PFSK-1 (cell line): Measurements from ENCODE around the gene FLT3. TPM values are rescaled to one million over a fixed set of nuclear protein-coding genes. Genes with fewer than 3 reads are reported as not detected.

Experiments
- FOXP2 ChIP-seq: optimal IDR thresholded peaks from 2 replicates; pipeline ENCODE3; 2011; ENCODE audit warnings: borderline replicate concordance, control low read depth, inconsistent platforms; ENCODE audit not compliant: insufficient read depth; ENCODE audit errors: extremely low read length, extremely low read depth
- POLR2AphosphoS5 ChIP-seq: IDR thresholded peaks from 2 replicates; pipeline ENCODE4 v1.6.1; 2012; ENCODE audit warnings: low read depth, mild to moderate bottlenecking, control low read depth, low read length, moderate library complexity
- REST ChIP-seq, 2 experiments: IDR thresholded peaks; 2 replicates each; pipeline versions ENCODE4 v1.6.1 to v1.8.0; 2011 to 2012; ENCODE audit warnings: low read depth in 2 of 2, low read length in 2 of 2, control low read depth in 1 of 2, inconsistent platforms in 1 of 2, mild to moderate bottlenecking in 1 of 2, moderate library complexity in 1 of 2; ENCODE audit not compliant: insufficient read depth in 1 of 2
- SIN3A ChIP-seq: IDR thresholded peaks from 2 replicates; pipeline ENCODE4 v1.6.1; 2012; ENCODE audit warnings: mild to moderate bottlenecking, low read length, moderate library complexity, borderline replicate concordance; ENCODE audit not compliant: insufficient read depth
- TAF1 ChIP-seq: IDR thresholded peaks from 2 replicates; pipeline ENCODE4 v1.6.1; 2012; ENCODE audit warnings: low read length, control low read depth, borderline replicate concordance; ENCODE audit not compliant: insufficient read depth
- polyA plus RNA-seq: library from polyadenylated mRNA; unstranded; fragments of >200 nt; gene quantifications from one replicate; pipeline ENCODE4 v1.2.1, GENCODE V29; 2012; ENCODE audit warnings: low read depth, missing spikeins; ENCODE audit not compliant: insufficient read length

The FLT3 gene
- polyA plus RNA-seq, result not detected

- TF ChIP-seq FOXP2 (no peak), REST (IDR thresholded peaks at IDR 0.05; ENCODE audit: insufficient read depth in 1 of 2, low read depth in 2 of 2, low read length in 2 of 2) (no peak), POLR2AphosphoS5 (no peak), SIN3A (no peak), TAF1 (no peak)
Measured at GRCh38 chr13:28100150-28101121, at the start of gene FLT3. FLT3 (minus strand) TSS chr13:28100576; CDS start chr13:28100510, 66 bp downstream.

GRCh38 chr13:28147495-28147894 is 47.1 kb upstream of the FLT3 start:
- TF ChIP-seq POLR2AphosphoS5 (no peak), FOXP2 (no peak), TAF1 (no peak), REST (IDR thresholded peaks at IDR 0.05; ENCODE audit: insufficient read depth in 1 of 2, low read depth in 2 of 2, low read length in 2 of 2) (no peak), SIN3A (no peak)

- TF ChIP-seq POLR2AphosphoS5, result no peak
- no peak for TF ChIP-seq TAF1
- no peak for TF ChIP-seq SIN3A
- no peak for TF ChIP-seq FOXP2
- TF ChIP-seq REST (IDR thresholded peaks at IDR 0.05; ENCODE audit: insufficient read depth in 1 of 2, low read depth in 2 of 2, low read length in 2 of 2), result no peak
Measured at GRCh38 chr13:28145049-28145448, 44.7 kb upstream of the FLT3 start.

- no peak for TF ChIP-seq REST (IDR thresholded peaks at IDR 0.05; ENCODE audit: insufficient read depth in 1 of 2, low read depth in 2 of 2, low read length in 2 of 2)
- no peak for TF ChIP-seq SIN3A
- no peak for TF ChIP-seq FOXP2
- TF ChIP-seq POLR2AphosphoS5, result no peak
- TF ChIP-seq TAF1, result no peak
Measured at GRCh38 chr13:28140433-28141125, 40.2 kb upstream of the FLT3 start.
